ENCODE data around the gene CA5A. TPM values are rescaled to one million over a fixed set of nuclear protein-coding genes. Genes with fewer than 3 reads are reported as not detected.

CA5A gene
- total and polyA plus RNA-seq, 12 donors, result 0.15 to 0.65 (median 0.29) TPM; not detected in 7

GRCh38 chr16:87840271-87840978, 95.9 kb downstream of the CA5A start:
- intact Hi-C loops (cut with DNase I), result no loop called here
- Histone ChIP-seq H3K9me3 (no peaks in the 10 kb centered on the region), H3K27me3 (no peaks in the 10 kb centered on the region), H3K36me3 (peaks cover 0 to 67% (median 0%) of the 10 kb centered on the region in 9 donors), H3K4me1 (peaks cover 0 to 13% (median 0%) of the 10 kb centered on the region in 9 donors), H3K27ac (no peak overlapping the region), H3K4me3 (no peak overlapping the region)
- DNase-seq (no peak), ATAC-seq (no peak)
- 83 to 85% methylated on average over 29 of the region's 29 CpGs for WGBS, 2 donors
- no peak for TF ChIP-seq CTCF (IDR thresholded peaks at IDR 0.05)

- Histone ChIP-seq H3K27ac (no peak overlapping the region), H3K4me1 (peaks cover 0 to 13% (median 0%) of the 10 kb centered on the region in 9 donors), H3K4me3 (no peak overlapping the region), H3K36me3 (peaks cover 0 to 73% (median 0%) of the 10 kb centered on the region in 9 donors), H3K9me3 (no peaks in the 10 kb centered on the region), H3K27me3 (no peaks in the 10 kb centered on the region)
- WGBS, 2 donors, result 90% methylated on average over 34 of the region's 34 CpGs
- DNase-seq, result no peak
- TF ChIP-seq CTCF (IDR thresholded peaks at IDR 0.05), result no peak
- ATAC-seq, result no peak
- intact Hi-C loops (cut with DNase I), result no loop called here
Measured at GRCh38 chr16:87839542-87840270, 96.6 kb downstream of the CA5A start.

- no peaks in the 10 kb centered on the region for H3K9me3 ChIP-seq
- WGBS, 2 donors, result 86 to 90% methylated on average over 27 of the region's 27 CpGs
- ATAC-seq (no peak), DNase-seq (no peak)
- intact Hi-C loops (cut with DNase I), result no loop called here
- H3K36me3 ChIP-seq, result peaks cover 0 to 81% (median 0%) of the 10 kb centered on the region in 9 donors
- no peak overlapping the region for H3K4me3 ChIP-seq
- H3K27ac ChIP-seq, result no peak overlapping the region
- peaks cover 0 to 13% (median 0%) of the 10 kb centered on the region in 9 donors for H3K4me1 ChIP-seq
- no peak for TF ChIP-seq CTCF (IDR thresholded peaks at IDR 0.05)
- no peaks in the 10 kb centered on the region for H3K27me3 ChIP-seq
Measured at GRCh38 chr16:87838643-87839541, 97.4 kb downstream of the CA5A start.

Other genes starting within 250 kb of the CA5A start
- 10 to 100 TPM in 9 of 10 donors, 1 to 10 TPM in 1; 7.8 to 19.0 (median 12.9) TPM for gene KLHDC4, start 170.5 kb downstream of the CA5A start, total RNA-seq
- 10 to 100 TPM; 14.3 to 31.7 TPM for gene KLHDC4, start 170.5 kb downstream of the CA5A start, polyA plus RNA-seq
- gene SLC7A5, start 67.0 kb downstream of the CA5A start, total RNA-seq, result 10 to 100 TPM in 2 of 10 donors, 1 to 10 TPM in 8; 1.2 to 15.3 (median 4.1) TPM
- 1 to 10 TPM; 3.5 to 4.7 TPM for gene SLC7A5, start 67.0 kb downstream of the CA5A start, polyA plus RNA-seq
- gene BANP, start 14.9 kb upstream of the CA5A start, total RNA-seq, result 10 to 100 TPM in 9 of 10 donors, 1 to 10 TPM in 1; 9.3 to 20.4 (median 14.3) TPM
- gene BANP, start 14.9 kb upstream of the CA5A start, polyA plus RNA-seq, result 10 to 100 TPM in 1 of 2 donors, 1 to 10 TPM in 1; 6.1 to 11.3 TPM